B cell (primary cell): ENCODE results near the gene ATCAY.

ENCODE experiments used
- EZH2 ChIP-seq: IDR thresholded peaks from 2 replicates; pipeline ENCODE4 v1.6.1; 2012; ENCODE audit warnings: borderline replicate concordance, low read depth, mild to moderate bottlenecking, moderate library complexity, low read length; ENCODE audit not compliant: insufficient read depth, poor library complexity, severe bottlenecking
- TF ChIP-seq, protein P1 (sequence below): fragments of 200-600 bp; IDR thresholded peaks from one replicate; pipeline ENCODE4 v1.8.0; 2022; ENCODE audit warnings: antibody characterized with exemption, mild to moderate bottlenecking

DNA sequence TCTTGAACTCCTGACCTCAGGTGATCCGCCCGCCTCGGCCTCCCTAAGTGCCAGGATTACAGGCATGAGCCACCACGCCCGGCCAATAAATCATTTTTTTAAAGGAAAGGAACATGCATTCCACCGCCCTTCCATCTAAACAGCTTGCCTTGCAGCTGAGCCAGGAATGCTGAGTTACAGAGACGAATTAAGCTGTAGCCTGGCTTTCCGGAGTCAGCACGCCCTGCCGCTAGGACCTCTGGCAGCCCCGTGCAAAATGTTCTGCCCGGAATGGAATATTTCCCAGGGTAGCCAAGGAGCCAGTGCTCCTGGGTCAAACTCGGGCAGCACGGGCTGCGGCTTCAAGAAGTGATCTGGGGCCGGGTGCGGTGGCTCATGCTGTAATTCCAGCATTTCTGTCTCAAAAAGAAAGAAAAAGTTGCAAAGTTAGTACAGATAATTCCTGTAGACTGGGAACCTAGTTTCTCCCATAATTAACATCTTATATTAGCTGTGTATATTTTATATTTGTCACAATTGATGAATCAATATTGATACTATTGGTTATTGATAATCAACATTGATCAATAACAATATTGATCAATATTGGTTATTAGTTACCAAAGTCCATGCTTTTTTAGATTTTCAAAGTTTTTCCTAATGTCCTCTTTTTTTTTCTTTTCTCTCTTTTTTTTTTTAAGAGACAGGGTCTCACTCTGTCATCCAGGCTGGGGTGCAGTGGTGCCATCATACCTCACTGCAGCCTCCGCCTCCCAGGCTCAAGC lies 19.2 kb downstream of the ATCAY start:
- TF ChIP-seq, protein P1, sequence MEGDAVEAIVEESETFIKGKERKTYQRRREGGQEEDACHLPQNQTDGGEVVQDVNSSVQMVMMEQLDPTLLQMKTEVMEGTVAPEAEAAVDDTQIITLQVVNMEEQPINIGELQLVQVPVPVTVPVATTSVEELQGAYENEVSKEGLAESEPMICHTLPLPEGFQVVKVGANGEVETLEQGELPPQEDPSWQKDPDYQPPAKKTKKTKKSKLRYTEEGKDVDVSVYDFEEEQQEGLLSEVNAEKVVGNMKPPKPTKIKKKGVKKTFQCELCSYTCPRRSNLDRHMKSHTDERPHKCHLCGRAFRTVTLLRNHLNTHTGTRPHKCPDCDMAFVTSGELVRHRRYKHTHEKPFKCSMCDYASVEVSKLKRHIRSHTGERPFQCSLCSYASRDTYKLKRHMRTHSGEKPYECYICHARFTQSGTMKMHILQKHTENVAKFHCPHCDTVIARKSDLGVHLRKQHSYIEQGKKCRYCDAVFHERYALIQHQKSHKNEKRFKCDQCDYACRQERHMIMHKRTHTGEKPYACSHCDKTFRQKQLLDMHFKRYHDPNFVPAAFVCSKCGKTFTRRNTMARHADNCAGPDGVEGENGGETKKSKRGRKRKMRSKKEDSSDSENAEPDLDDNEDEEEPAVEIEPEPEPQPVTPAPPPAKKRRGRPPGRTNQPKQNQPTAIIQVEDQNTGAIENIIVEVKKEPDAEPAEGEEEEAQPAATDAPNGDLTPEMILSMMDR: no peak
- no peak for TF ChIP-seq EZH2
